ENCODE results near the gene HGF.

- TF ChIP-seq CTCF (IDR thresholded peaks at IDR 0.05; ENCODE audit: insufficient read depth, low read depth, low read length), result no peak
- TF ChIP-seq EZH2 (IDR thresholded peaks at IDR 0.05; ENCODE audit: insufficient read depth, low read length), result no peak
These were observed 105.5 kb downstream of the HGF start for GRCh38 chr7:81664304-81664703.
